Epithelial cell of proximal tubule (primary cell): ENCODE measurements around the gene PEX12. TPM values are rescaled to one million over a fixed set of nuclear protein-coding genes. Genes with fewer than 3 reads are reported as not detected.
"Not testable (repeated sequence)": the region's sequence is repeated elsewhere in the genome, so short reads cannot be mapped to it uniquely, and the experiment has no call there.

Experiments used
- DNase-seq: peaks from one replicate; pipeline ENCODE4 v3.0.0-alpha.2; 2011; ENCODE audit warnings: low read depth
- H3K4me3 ChIP-seq: 2 replicates; pipeline ENCODE4 v1.5.1; 2011; ENCODE audit warnings: low read depth, mild to moderate bottlenecking, low read length
- total RNA-seq: library from RNA; depleted of rRNA; stranded (reverse); fragments of >200 nt; gene quantifications from 2 replicates; pipeline ENCODE4 v1.2.3, GENCODE V29; 2015
- TF ChIP-seq, protein P1 (sequence below): conservative IDR thresholded peaks from 2 replicates; pipeline ENCODE4 v1.5.1; 2012; ENCODE audit warnings: low read depth, mild to moderate bottlenecking, low read length

The PEX12 gene
- total RNA-seq, 1 donor from 2014 or later, result 2.0 TPM

GRCh38 chr17:35578929-35579432 is 610 bp upstream of the PEX12 start:
- TF ChIP-seq, protein P1, sequence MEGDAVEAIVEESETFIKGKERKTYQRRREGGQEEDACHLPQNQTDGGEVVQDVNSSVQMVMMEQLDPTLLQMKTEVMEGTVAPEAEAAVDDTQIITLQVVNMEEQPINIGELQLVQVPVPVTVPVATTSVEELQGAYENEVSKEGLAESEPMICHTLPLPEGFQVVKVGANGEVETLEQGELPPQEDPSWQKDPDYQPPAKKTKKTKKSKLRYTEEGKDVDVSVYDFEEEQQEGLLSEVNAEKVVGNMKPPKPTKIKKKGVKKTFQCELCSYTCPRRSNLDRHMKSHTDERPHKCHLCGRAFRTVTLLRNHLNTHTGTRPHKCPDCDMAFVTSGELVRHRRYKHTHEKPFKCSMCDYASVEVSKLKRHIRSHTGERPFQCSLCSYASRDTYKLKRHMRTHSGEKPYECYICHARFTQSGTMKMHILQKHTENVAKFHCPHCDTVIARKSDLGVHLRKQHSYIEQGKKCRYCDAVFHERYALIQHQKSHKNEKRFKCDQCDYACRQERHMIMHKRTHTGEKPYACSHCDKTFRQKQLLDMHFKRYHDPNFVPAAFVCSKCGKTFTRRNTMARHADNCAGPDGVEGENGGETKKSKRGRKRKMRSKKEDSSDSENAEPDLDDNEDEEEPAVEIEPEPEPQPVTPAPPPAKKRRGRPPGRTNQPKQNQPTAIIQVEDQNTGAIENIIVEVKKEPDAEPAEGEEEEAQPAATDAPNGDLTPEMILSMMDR, result no peak
- H3K4me3 ChIP-seq, result peak overlapping the region; percentile 84
- no peak for DNase-seq

- H3K4me3 ChIP-seq, result peak overlapping the region; percentile 84
- TF ChIP-seq, protein P1, result no peak
- DNase-seq, result no peak
Observed at GRCh38 chr17:35577830-35578196, 558 bp downstream of the PEX12 start.

DNA sequence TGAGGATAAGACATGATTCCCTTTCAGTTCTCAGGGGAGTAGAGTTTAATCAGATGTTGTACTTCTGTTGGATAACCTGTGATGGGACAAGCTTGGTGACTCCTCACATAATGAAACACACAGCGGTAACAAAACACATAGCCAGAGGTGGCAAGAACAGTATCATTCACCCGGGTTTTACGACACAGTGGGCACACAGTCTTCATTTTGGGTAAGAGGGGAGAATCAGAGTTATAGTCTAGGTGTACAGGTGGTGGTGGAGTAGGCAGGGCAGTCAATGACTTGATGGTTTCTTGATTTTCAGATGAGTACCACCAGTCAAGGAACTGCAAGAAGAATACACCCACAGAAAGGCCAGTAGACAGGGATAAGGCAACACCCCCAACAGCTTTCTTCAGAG is 2.6 kb downstream of the PEX12 start:
- TF ChIP-seq, protein P1, result no peak
- no peak for DNase-seq
- no peak overlapping the region for H3K4me3 ChIP-seq

GRCh38 chr17:35569405-35569804 is 9.0 kb downstream of the PEX12 start:
- no peak overlapping the region for H3K4me3 ChIP-seq
- TF ChIP-seq, protein P1, result no peak
- DNase-seq, result no peak

- DNase-seq, result no peak
- TF ChIP-seq, protein P1, result no peak
- H3K4me3 ChIP-seq, result peak overlapping the region; percentile 69
Observed at GRCh38 chr17:35568561-35568960, 9.8 kb downstream of the PEX12 start.

DNA sequence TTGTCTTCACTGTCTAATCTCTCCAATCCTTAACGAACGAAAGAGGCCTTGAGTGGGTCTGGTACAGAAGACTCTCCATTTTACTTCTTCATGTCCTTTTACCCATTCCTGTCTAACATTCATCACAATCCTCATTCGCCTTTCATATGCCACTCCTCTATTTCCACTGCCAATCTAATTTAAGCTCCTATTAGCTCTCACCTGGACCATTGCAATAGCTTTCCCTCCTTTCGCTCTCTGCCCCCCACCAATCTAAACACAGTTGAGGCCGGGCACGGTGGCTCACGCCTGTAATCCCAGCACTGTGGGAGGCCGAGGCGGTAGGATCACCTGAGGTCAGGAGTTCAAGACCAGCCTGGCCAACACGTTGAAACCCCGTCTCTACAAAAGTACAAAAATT is 11.4 kb downstream of the PEX12 start:
- peak overlapping the region; percentile 69 for H3K4me3 ChIP-seq
- TF ChIP-seq, protein P1, result no peak
- DNase-seq, result no peak

DNA sequence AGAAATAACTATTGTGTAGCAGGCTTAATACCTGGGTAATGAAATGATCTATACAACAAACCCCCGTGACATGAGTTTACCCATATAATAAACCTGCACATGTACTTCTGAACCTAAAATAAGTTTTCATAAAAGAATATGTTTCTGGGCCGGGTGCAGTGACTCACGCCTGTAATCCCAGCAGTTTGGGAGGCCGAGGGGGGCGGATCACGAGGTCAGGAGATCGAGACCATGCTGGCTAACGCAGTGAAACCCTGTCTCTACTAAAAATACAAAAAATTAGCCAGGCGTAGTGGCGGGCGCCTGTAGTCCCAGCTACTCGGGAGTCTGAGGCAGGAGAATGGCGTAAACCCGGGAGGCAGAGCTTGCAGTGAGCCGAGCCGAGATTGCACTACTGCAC is 15.2 kb downstream of the PEX12 start:
- DNase-seq, result not testable (repeated sequence)

DNA sequence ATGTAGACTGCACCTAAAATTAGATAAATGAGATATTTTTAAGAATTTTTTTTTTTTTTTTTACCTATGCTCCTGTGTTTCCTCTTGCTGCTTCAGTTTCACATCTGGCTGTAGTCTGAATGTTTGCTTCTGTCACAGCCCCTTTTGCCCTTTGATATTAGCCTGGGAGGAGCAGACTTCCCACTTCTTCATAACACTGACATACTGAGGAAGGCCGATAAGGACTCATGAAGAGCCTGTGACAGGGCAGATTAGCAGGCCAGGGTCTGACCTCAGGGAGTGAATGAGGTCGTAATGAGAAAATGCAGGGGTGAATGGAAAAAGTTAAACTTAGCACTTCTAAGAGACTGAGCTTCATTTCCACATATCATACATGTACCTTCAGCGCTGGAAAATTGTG is 17.7 kb downstream of the PEX12 start, which contains the start of gene SLFN14:
Gene SLFN14, minus strand, starts transcription at position 117 of the 400 bp plus-strand sequence. CDS start 2,757 bp downstream, outside the sequence.
- DNase-seq, result no peak
- no peak within 1 kb of the TSS for H3K4me3 ChIP-seq
- TF ChIP-seq, protein P1, result no peak

More for the DNA sequence above, 15.2 kb downstream of the PEX12 start:
- H3K4me3 ChIP-seq, result not testable (repeated sequence)
